ENCODE results near the gene ALS2CL.

Gene ALS2CL

DNA sequence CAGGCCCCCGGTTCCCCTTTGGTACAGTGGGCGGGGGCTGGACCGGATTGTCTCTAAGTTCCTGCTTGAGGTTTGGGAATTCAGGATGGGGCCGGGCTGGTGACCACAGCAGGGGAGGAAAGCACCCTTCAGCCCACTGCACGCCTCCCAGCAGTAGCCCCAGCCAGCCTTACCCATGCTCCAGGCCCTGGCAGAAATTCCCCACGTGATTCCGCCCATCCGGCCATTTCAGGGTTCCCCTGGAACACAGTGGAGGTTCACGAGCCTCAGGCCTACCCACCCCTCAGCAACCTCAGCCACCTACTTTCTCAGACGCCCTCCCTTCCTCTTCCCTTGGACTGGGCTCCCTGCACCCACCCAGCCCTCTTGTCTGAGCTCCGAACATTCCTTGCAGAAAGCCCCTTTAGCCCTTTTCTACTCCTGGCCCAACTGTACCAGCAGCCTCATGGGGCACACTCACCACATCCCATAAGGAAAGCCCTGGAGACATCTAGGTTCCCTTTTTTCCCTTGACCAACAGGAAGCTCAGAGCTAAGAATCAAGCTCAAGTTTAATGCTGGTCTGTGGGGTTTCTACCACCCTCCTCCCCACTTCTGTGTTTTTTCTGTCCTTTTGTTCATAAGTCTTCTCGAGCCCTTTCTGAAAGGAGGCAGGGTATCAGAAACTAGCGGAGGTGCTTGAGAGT lies 11.5 kb downstream of the ALS2CL start:
- H3K9me3 Mint-ChIP-seq: no peaks in the 10 kb centered on the region
- no peaks in the 10 kb centered on the region for H3K36me3 Mint-ChIP-seq
- H3K4me3 Mint-ChIP-seq: no peak overlapping the region
- DNase-seq (no peak), ATAC-seq (replicated peaks) (no peak)
- H3K27ac Mint-ChIP-seq: peak overlapping the region; percentile 20
- peaks cover 2 to 3% of the 10 kb centered on the region in 2 donors for H3K27me3 Mint-ChIP-seq
- H3K4me1 Mint-ChIP-seq: no peaks in the 10 kb centered on the region

DNA sequence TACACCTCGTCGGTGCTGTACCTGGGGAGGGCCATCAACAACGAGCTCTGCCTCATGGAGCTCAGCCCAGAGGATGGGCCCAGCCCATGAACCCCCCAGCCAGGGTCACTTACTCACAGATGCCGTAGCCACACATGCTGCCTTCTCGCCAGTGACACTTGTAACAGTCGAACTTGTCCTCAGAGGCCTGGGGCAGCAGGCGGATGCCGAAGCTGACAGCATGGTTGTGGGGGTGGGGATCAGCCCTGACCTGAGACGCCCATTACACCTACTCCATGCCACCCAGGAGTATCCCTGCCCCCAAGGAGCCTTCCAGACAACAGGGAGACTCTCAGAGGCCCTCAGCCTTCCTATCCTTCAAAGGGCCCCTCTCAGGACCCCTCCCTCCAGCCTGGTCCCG lies 12.1 kb downstream of the ALS2CL start:
- Mint-ChIP-seq H3K9me3 (no peaks in the 10 kb centered on the region), H3K4me1 (no peaks in the 10 kb centered on the region), H3K4me3 (no peak overlapping the region), H3K27ac (no peak overlapping the region), H3K36me3 (no peaks in the 10 kb centered on the region), H3K27me3 (no peaks in the 10 kb centered on the region)
- DNase-seq (no peak), ATAC-seq (replicated peaks) (no peak)

- Mint-ChIP-seq H3K4me1 (no peaks in the 10 kb centered on the region), H3K9me3 (no peaks in the 10 kb centered on the region), H3K36me3 (no peaks in the 10 kb centered on the region), H3K27me3 (no peaks in the 10 kb centered on the region), H3K27ac (no peak overlapping the region), H3K4me3 (no peak overlapping the region)
- ATAC-seq (replicated peaks) (no peak), DNase-seq (no peak)
Measured at GRCh38 chr3:46680298-46680826, 13.1 kb downstream of the ALS2CL start.

DNA sequence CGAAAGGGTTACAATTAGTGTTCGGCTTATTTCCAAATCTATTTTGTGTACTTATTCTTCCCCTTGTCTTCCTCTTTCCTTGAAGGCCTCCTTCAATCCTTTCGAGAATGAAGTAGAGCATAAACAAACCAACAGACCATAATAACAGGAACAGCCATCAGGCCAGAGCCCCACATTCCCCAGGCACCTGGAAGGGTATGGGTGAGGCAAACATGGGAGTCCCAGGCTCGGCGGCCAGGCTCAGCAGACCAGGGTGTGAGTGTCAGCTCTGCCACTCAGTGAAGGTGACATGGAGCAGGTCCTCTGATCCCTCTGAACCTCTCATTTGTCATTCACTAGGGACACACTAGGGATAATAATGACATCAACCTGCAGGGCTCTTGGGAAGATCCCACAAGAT lies 13.8 kb downstream of the ALS2CL start:
- ATAC-seq (replicated peaks) (no peak), DNase-seq (no peak)
- no peaks in the 10 kb centered on the region for H3K9me3 Mint-ChIP-seq
- H3K4me3 Mint-ChIP-seq: no peak overlapping the region
- H3K27ac Mint-ChIP-seq: no peak overlapping the region
- no peaks in the 10 kb centered on the region for H3K4me1 Mint-ChIP-seq
- H3K36me3 Mint-ChIP-seq: no peaks in the 10 kb centered on the region
- H3K27me3 Mint-ChIP-seq: no peaks in the 10 kb centered on the region

- DNase-seq: no peak
- no peak for ATAC-seq (replicated peaks)
- H3K27me3 Mint-ChIP-seq: peaks cover 5 to 6% of the 10 kb centered on the region in 2 donors
- H3K4me3 Mint-ChIP-seq: no peak overlapping the region
- no peaks in the 10 kb centered on the region for H3K36me3 Mint-ChIP-seq
- H3K4me1 Mint-ChIP-seq: no peaks in the 10 kb centered on the region
- H3K9me3 Mint-ChIP-seq: peaks cover 0 to 1% of the 10 kb centered on the region in 2 donors
- H3K27ac Mint-ChIP-seq: no peak overlapping the region
Measured at GRCh38 chr3:46678280-46678679, 15.2 kb downstream of the ALS2CL start.

DNA sequence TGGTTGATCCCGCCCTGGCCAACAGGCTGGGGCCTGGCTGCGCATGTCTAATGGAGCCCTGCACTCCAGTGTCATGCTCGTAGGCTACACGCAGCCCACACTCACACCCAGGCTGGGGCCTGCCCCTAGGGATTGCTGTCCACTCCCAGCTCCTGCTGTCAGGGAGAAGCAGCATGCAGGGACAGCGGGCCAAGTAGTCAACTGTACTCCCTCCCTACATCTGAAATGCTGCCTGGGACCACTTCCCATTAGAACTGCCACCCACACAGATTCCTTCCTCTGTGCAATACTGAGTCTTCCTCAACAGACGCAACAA lies 16.1 kb downstream of the ALS2CL start:
- DNase-seq (no peak), ATAC-seq (replicated peaks) (no peak)
- H3K4me3 Mint-ChIP-seq: no peak overlapping the region
- no peak overlapping the region for H3K27ac Mint-ChIP-seq
- no peaks in the 10 kb centered on the region for H3K4me1 Mint-ChIP-seq
- peaks cover 6 to 8% of the 10 kb centered on the region in 2 donors for H3K27me3 Mint-ChIP-seq
- H3K9me3 Mint-ChIP-seq: peaks cover 0 to 1% of the 10 kb centered on the region in 2 donors
- H3K36me3 Mint-ChIP-seq: no peaks in the 10 kb centered on the region

GRCh38 chr3:46676601-46677410 lies 16.7 kb downstream of the ALS2CL start:
- ATAC-seq (replicated peaks) (no peak), DNase-seq (no peak)
- Mint-ChIP-seq H3K4me3 (no peak overlapping the region), H3K36me3 (no peaks in the 10 kb centered on the region), H3K27me3 (peaks cover 6 to 8% of the 10 kb centered on the region in 2 donors), H3K9me3 (peaks cover 0 to 1% of the 10 kb centered on the region in 2 donors), H3K4me1 (no peaks in the 10 kb centered on the region), H3K27ac (no peak overlapping the region)

GRCh38 chr3:46675843-46676567 lies 17.5 kb downstream of the ALS2CL start:
- no peaks in the 10 kb centered on the region for H3K36me3 Mint-ChIP-seq
- ATAC-seq (replicated peaks) (no peak), DNase-seq (no peak)
- no peaks in the 10 kb centered on the region for H3K4me1 Mint-ChIP-seq
- no peak overlapping the region for H3K27ac Mint-ChIP-seq
- no peak overlapping the region for H3K4me3 Mint-ChIP-seq
- H3K9me3 Mint-ChIP-seq: peaks cover 0 to 1% of the 10 kb centered on the region in 2 donors
- H3K27me3 Mint-ChIP-seq: peaks cover 6 to 8% of the 10 kb centered on the region in 2 donors

GRCh38 chr3:46675426-46675825 lies 18.1 kb downstream of the ALS2CL start:
- no peak for ATAC-seq (replicated peaks)
- Mint-ChIP-seq H3K4me3 (no peak overlapping the region), H3K27me3 (peaks cover 6 to 8% of the 10 kb centered on the region in 2 donors), H3K4me1 (no peaks in the 10 kb centered on the region), H3K36me3 (no peaks in the 10 kb centered on the region), H3K9me3 (peaks cover 0 to 1% of the 10 kb centered on the region in 2 donors), H3K27ac (no peak overlapping the region)
- no peak for DNase-seq

- peaks cover 0 to 1% of the 10 kb centered on the region in 2 donors for H3K9me3 Mint-ChIP-seq
- H3K27me3 Mint-ChIP-seq: peaks cover 6 to 8% of the 10 kb centered on the region in 2 donors
- H3K4me1 Mint-ChIP-seq: no peaks in the 10 kb centered on the region
- DNase-seq (no peak), ATAC-seq (replicated peaks) (no peak)
- H3K36me3 Mint-ChIP-seq: no peaks in the 10 kb centered on the region
- H3K27ac Mint-ChIP-seq: no peak overlapping the region
- no peak overlapping the region for H3K4me3 Mint-ChIP-seq
Measured at GRCh38 chr3:46674031-46674845, 19.2 kb downstream of the ALS2CL start.

- H3K4me1 Mint-ChIP-seq: no peaks in the 10 kb centered on the region
- ATAC-seq (replicated peaks) (no peak), DNase-seq (no peak)
- H3K27me3 Mint-ChIP-seq: peaks cover 6 to 8% of the 10 kb centered on the region in 2 donors
- peaks cover 0 to 1% of the 10 kb centered on the region in 2 donors for H3K9me3 Mint-ChIP-seq
- no peak overlapping the region for H3K27ac Mint-ChIP-seq
- no peak overlapping the region for H3K4me3 Mint-ChIP-seq
- no peaks in the 10 kb centered on the region for H3K36me3 Mint-ChIP-seq
Measured at GRCh38 chr3:46673151-46674030, 20.1 kb downstream of the ALS2CL start.

GRCh38 chr3:46672349-46672695 lies 21.2 kb downstream of the ALS2CL start:
- ATAC-seq (replicated peaks): no peak
- H3K27ac Mint-ChIP-seq: no peak overlapping the region
- H3K27me3 Mint-ChIP-seq: peaks cover 6 to 8% of the 10 kb centered on the region in 2 donors
- H3K4me3 Mint-ChIP-seq: no peak overlapping the region
- no peak for DNase-seq
- no peaks in the 10 kb centered on the region for H3K4me1 Mint-ChIP-seq
- no peaks in the 10 kb centered on the region for H3K36me3 Mint-ChIP-seq
- H3K9me3 Mint-ChIP-seq: peaks cover 0 to 1% of the 10 kb centered on the region in 2 donors

All from stimulated activated naive B cell treated with anti-CD40 and anti-IgM and Interleukin-4, amounts not matched to agents 10 μg/mL and 1 μg/mL and 100 μg/mL, for 72 hours (primary cell).